Stimulated activated CD8-positive, alpha-beta memory T cell treated with anti-CD3 and anti-CD28 coated beads, Interleukin-4, amount 100 ng/mL, for 1 hour (primary cell): ENCODE data around the gene TNIP2.
"Not testable (repeated sequence)": the region's sequence is repeated elsewhere in the genome, so short reads cannot be mapped to it uniquely, and the experiment has no call there.

Source experiments
- DNase-seq, 2 donors: peaks; one replicate each; pipeline ENCODE4 v3.0.0-alpha.2; 2020; ENCODE audit warnings: low read depth in 2 of 2, low spot score in 1 of 2

Gene TNIP2

DNA sequence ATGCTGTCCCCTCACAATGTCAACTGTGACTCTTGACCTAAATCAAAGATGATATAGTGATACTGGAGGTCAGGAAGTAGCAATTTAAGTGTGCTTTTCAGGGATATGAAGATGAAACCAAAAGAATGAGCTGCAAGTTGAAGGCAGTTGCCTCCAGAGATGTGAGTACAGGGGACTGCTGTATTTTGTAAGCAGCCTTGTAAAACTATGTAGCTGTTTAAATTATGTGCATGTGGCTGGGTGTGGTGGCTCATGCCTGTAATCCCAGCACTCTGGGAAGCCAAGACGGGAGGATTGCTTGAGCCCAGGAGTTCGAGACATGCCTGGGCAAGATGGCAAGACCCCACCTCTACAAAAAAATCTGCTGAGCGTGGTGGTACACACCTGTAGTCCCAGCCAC is 15.1 kb upstream of the TNIP2 start:
- DNase-seq, result no peak

DNA sequence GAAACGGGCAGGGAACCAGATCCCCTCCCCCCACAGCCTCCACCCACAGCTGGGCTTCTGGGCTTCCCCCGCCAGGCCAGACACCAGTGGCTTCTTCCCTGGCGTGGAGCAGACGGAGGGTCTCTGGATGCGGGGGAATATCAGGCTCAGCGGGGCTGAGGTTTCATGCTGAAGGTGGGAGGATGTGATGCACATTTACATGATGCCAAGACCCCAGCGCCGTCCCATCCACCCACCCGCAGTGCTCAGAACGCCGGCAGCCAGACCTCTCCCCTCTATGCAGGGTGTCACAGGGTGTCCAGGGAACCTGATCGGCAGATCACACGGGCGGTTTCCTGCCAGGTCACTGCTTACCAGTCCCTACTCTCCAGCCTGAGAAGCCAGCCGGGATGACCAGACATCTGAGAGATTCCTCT is 12.8 kb upstream of the TNIP2 start:
- DNase-seq, result no peak

DNA sequence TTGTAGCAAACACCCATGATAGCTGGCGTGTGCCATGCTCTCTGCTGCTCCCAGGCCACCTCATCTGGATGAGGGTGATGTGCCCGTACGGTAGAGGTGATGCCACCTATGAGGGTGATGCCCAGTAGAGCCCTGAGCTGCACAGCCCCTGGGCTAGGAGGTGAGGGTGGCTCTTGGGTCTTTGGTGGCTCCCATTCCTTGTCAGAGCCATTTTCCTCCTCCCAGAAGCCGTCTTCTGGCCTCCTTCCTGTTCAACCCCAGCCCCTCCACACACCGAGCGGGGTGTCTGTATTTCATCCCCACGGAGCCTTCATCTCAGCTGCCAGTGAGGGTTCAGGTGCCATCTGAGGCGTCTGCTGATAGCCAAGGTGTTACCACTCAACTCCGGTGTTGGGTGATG is 12.0 kb upstream of the TNIP2 start:
- DNase-seq, result no peak

DNA sequence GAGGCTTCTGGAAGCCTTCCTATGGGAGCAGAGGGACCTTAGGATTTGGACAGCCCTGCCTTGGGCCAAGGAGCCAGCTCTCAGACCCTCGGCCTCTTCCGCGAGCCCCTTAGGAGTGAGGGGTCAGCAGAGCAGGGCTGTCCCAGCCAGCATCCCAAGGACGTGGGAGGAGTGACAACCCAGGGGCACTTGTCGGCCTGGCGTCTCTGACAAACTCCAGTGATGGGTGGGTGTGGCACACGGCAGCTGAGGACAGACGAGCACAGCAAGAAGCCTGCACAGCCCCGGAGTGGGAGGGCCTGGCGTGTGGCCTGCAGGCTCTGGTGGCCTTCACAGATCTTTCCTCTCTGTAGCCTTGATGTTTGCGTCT is 11.6 kb upstream of the TNIP2 start:
- DNase-seq, result no peak

DNA sequence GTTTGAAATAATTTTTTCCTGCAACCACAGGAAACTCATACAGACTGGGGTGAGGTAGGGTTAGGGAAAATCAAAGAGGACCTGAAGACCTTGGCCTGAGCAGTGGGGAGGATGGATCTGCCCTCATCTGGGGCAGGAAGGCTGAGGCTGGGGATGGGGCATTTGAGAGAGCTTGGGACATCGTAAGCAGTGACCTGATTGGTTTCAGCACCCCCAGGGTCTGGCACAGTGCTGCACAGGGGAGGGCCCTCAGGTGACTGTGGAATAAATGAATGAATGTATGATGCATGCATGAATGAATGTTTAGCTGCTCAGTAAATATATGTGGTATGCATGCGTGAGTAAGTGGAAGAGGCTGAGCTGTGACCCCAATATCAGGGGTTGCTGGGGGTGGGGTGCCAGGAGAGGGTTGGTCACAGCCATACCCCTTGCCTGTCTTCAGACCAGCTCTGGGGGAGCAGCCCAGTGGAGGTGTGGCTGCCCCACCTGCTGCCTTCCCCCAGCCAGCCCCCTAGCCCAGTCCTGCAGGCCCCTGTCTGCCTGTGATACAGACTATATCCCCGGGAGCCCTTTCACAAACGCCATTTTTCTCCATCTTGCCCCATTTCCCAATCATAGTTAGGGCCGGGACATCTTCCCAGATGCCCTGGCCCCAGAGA is 11.0 kb upstream of the TNIP2 start:
- no peak for DNase-seq

DNA sequence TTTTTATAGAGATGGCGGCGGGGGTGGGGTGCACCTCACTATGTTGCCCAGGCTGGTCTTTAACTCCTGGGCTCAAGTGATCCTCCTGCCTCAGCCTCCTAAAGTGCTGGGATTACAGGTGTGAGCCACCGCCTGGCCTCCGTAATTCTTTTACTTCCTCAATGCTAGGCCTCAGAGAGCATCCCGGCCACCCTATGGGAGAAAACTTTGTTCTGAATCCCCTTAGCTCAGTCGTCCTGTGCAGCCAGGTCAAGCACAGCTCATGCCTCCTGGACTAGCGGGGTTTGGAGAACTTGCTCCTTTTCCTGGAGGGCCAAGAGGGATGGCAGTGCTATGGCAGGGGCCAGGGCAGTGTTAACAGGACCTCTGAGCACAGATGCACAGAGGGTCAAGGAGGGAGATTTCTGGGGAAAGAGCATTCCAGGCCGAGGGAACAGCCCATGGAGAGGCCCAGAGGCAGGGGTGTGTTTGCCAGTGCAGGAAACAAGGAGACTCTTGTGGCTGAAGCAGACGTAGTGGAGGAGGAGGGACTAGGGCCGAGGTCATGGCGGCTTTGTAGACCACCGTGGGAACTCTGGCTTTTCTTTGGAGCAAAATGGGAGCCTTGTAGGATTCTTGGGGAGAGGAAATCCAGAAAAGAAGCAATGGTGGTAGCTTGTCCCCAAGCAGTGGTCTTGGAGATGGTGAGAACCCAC is 9.8 kb upstream of the TNIP2 start:
- no peak for DNase-seq

DNA sequence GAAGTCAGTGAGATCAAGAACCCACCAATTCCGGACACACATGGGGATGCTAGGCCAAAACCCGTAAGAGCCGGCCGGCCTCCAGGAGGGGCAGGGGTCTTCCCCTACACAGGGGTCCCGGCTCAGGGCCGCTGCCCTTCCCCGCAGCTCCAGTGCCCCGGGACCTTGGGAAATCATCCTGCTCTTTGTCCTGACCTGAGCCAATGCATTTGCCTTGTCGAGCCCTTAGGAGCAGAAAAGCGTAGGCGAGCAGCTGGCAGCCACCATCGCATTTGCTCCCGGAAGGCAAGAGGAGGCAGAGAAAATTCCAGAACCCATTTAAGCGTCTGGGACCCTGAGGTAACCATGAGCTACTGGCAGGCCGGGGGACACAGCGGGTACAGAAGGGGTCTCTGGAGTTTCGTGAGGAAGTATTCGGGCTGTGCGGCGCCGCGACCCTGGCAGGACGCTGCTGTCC is 7.4 kb upstream of the TNIP2 start:
- no peak for DNase-seq

DNA sequence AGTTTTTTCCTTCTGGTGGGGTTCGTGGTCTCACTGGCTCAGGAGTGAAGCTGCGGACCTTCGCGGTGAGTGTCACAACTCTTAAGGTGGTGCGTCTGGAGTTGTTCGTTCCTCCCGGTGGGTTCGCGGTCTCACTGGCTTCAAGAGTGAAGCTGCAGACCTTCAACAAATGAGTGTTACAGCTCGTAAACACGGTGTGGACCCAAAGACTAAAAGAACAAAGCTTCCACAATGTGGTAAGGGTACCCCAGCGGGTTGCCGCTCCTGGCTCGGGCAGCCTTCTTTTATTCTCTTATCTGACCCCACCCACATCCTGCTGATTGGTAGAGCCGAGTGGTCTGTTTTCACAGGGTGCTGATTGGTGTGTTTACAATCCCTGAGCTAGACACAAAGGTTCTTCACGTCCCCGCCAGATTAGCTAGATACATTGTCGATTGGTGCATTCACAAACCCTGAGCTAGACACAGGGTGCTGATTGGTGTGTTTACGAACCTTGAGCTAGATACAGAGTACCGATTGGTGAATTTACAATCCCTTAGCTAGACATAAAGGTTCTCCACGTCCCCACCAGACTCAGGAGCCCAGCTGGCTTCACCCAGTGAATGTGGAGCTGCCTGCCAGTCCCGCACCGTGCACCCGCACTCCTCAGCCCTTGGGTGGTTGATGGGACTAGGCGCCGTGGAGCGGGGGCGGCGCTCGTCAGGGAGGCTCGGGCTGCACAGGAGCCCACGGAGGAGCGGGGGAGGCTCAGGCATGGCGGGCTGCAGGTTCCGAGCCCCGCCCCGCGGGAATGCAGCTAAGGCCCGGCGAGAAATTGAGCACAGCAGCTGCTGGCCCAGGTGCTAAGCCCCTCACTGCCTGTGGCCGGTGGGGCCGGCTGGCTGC is 6.6 kb upstream of the TNIP2 start:
- DNase-seq, result not testable (repeated sequence)

DNA sequence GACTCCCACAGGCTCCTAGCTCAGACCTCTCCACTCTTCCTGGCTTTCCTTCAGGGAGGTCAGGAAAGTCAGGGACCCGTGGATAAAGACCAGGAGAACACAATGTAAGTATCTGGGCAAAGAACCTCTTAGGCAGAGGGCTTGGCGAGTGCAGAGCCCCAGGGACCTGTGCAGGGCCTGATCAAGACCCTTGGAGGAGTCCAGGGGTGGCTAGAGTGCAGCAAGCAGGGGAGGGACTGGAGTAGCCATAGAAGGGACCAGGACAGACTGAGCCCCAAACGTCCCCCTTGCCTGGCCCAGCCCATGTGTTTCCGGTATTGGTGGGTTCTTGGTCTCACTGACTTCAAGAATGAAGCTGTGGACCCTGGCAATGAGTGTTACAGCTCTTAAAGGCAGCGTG is 5.9 kb upstream of the TNIP2 start:
- no peak for DNase-seq

DNA sequence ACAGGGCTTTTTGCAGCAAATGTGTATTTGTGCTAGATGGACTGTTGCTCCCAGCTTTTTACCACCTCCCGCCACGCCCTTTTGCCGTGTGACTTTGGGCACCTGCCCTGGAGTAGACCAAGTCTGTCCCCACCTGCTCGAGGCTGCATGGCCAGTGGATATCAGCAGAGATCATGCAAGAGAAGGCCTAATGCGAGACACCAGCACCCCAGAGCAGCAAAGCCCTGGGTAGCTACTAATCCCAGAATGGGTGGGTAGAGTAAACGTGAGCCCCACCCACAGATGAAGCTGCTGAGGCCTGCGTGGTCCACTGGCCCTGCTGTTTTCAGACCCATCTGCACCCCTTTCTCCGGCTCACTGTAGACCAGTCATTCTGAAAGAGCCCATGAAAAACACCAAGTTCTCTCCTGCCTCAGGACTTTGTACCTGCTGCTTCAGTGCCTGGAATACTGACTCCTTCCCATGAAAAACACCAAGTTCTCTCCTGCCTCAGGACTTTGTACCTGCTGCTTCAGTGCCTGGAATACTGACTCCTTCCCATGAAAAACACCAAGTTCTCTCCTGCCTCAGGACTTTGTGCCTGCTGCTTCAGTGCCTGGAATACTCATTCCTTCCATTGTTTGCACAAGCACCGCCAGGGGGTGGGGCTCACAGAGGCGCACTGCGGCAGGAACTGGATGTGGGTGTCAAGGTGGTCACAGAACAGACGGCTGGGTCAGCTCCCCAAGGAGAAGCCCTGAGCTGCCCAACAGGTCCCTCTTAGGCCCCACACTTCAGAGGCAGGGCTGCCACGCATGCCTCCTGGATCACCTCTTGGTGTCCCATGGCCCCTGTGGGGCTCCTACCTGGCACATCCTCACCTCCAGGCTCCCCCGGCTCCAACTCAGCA is 5.1 kb upstream of the TNIP2 start:
- no peak for DNase-seq

DNA sequence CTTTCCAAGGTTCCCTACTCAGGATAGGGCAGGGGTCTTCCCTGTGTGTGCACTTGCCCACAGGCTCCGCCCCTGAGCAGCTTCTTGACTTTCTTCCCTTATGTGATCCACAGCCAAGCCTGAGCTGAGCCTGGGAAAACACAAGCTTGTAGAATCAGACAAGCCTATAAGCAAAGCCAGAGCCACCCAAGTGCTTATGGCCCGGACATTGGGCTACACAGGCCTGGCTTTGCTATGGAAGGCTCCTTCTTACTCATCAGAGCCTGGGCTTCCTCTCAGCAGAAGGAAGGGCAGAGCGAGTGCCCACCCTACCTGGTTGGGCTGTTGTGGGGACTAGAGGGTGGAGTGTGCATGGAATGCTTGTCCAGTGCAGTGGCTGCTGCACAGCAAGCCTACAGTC is 1.3 kb upstream of the TNIP2 start:
- no peak for DNase-seq

DNA sequence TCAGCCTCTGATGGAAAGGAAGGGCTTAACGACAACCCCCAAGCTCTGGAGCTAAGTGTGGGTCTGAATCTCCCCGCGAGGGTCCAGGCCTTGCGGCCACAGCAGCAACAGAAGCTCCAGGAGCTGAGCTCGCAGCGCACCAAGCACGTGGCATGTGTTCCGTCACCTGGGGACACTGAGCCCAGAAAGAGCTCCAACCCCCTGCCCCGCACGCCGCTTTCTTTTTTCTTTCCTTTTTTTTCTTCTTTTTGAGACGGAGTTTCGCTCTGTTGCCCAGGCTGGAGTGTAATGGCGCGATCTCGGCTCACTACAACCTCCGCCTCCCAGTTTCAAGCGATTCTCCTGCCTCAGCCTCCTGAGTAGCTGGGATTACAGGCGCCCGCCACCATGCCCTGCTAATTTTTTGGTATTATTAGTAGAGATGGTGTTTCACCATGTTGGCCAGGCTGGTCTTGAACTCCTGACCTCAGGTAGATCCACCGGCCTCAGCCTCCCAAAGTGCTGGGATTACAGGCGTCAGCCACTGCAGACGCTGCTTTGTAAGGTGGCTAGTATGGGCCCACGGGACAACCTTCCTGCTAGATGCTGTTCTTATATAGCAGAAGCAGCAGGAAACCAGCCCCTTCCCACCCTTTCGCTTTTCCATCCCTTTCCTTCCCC is 685 bp upstream of the TNIP2 start:
- no peak for DNase-seq

DNA sequence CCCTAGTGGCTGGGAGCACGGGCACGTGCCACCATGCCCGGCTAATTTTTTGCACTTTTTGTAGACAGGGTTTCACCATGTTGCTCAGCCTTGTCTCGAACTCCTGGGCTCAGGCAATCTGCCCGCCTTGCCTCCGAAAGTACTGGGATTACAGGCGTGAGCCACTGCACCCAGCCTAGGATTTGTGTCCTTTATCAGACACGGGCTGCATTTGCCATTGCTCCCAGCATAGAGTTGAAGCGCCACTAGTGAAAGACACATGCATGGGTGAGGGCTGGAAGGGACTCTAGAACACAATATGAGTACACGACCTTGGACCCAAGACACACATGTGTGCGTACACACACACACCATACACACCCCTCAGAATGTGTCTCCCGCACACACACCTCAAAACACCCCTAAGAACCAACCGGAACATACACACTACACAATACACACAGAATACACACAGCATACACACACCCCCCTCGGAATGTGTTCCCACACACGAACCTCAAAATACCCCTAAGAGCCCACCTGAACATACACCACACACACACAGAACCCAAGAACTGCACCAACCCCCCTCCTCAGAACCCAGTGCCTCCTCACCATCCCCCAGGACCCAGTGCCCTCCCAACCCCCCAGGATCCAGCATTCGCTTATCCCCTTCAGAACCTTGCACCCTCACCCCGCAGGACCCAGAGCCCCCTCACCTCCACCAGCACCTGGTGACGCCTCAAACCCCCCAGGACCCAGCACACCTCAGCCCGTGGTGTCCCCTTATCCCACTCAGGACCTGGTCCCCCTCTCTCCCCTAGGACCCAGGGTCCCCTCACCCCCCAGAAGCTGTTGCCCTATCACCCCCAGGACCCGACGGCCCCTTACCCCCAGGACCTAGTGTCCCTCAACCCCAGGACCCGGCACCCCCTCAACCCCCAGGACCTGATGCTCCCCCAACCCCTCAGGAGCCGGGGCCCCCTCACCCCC is 1.0 kb downstream of the TNIP2 start:
- DNase-seq, result no peak

DNA sequence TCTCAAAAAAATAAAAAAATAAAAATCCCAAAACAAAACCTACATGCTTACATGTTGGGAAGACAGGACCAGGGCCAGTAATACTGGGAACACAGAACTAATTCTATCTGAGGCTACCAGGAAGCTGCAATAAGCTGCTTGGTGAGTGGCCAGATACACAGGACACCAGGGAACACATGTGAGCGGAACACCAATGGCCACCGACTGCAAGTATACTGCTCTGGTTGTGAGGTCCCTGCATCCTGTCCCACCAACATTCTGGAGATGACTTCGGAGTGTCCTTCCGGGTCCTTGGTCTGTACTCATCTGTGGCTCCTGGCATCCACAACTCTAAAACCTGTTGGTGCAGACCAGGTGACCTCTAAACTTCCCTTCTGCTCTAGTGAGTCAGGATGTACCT is 2.7 kb downstream of the TNIP2 start:
- no peak for DNase-seq

DNA sequence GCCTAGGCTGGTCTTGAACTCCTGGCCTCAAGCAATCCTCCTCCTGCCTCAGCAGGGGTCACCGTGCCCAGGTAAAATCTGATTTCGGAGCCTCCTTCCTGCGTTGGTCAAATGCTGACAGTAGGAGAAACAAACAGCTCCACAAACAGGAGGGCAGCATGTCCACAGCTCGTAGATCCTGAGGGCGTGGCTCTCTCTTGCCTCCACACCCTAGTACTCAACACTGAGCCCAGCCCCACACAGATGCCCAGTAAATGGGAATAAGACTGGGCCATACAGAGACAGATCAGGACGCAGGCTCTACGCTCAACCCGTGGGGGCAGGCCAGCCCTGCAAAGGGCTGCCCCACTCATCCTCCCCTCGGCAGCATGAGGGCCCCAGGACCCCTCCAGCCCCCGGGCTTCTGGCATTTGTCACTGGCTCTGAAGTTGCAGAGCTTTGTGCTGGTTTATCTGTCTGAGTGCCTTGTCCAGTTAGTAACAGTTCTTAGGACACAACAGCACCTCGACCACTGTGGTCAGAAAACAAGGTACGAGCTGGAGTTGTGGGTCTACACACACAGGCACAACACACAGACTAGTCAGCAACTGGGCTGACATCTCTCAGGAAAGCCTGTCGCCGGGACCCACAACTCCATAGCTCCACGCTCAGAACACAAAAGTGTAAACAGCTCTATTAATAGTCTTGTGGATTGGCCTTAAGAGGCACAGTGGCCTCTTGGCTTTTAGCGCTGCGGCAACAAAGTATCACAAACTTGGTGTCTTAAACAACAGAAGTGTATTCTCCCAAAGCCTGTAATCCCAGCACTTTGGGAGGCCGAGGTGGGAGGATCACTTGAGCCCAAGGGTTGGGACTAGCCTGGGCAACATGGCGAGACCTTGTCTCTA is 5.2 kb downstream of the TNIP2 start:
- no peak for DNase-seq

DNA sequence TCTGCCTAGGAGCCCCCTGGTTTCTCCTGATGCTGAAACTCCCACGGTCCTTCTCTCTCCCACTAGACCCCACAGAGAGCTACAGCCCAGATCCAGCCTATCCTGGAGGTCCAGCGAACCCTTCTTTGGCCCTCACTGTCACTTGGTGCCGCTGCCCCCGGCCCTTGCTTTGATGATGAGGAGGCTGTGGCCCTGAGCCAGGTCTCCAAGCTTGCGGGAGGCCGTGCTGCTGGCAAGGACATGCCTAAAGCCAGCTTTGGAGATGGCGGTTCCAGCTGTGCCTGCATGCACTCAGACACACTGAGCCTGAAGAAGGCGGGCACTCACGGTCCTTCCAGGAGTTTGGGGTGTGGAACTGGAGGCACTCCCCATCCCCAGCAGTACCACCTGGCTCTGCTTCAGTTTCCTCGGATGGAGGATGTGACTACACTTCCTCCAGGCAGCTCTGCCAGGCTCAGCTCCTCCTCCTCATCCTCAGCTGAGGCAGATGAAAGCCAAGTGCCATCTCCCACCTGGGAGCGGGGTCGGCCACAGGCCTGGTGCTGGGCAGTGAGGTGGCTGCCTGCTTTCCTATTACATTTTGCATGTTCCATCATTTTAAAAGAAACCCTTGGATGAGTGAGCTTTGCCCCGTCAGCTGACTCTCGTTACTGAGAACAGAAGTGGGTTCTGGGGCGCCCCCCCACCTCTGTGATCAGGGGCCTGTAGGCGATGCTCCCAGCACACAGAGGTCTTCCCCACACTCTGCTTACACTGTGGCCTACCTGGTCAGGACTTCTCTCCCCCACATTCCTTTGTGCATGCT is 9.0 kb downstream of the TNIP2 start:
- no peak for DNase-seq

DNA sequence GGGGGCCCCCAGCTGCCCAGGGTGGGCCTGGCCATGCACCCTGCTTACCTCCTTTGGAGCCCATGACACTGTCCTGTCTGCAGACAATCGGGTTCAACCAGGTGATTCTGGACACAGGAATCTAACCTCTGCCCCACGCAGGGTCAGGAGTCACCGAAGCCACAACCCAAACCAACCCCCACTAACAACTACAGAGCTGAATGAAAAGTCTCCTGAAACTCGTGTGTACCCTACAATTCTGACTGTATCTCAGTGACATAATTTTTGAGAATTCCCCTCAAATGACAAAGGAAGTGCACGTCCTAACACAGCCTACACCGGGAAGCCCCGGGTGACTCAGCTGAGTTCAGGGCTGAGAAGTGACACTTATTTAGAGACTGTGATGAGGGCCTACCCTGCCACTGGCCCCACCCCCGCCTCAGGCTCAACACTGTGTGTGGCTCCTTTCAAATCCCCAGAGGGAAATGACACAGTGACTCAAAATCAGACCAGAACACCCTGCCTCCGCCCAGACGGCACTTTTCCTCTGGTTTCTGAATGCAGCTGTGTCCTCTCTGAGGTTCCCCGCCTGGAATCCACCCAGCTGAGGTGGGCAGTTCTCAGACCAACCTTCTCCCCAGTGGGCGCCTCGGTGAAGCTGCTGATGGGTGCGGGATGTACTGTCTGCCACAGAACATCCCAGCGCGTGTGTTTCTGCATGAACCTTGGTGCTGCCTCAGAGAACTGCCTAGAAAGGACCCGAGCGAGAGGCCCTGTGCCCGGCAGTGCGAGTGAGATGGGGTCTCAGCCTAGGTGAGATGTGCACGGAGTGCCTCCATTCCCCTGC is 9.9 kb downstream of the TNIP2 start:
- DNase-seq, result peak; percentile 28 to 67
